GM21723 (cell line): ENCODE data around the gene KRT1.

Source experiments
- ATAC-seq: cut with Tn5 transposase; IDR thresholded peaks from one replicate; pipeline ENCODE4 v1.9.1; 2021; ENCODE audit warnings: mild to moderate bottlenecking, moderate library complexity; ENCODE audit not compliant: unreplicated experiment

The KRT1 gene

GRCh38 chr12:52662918-52663229, 17.3 kb downstream of the KRT1 start:
- no peak for ATAC-seq

DNA sequence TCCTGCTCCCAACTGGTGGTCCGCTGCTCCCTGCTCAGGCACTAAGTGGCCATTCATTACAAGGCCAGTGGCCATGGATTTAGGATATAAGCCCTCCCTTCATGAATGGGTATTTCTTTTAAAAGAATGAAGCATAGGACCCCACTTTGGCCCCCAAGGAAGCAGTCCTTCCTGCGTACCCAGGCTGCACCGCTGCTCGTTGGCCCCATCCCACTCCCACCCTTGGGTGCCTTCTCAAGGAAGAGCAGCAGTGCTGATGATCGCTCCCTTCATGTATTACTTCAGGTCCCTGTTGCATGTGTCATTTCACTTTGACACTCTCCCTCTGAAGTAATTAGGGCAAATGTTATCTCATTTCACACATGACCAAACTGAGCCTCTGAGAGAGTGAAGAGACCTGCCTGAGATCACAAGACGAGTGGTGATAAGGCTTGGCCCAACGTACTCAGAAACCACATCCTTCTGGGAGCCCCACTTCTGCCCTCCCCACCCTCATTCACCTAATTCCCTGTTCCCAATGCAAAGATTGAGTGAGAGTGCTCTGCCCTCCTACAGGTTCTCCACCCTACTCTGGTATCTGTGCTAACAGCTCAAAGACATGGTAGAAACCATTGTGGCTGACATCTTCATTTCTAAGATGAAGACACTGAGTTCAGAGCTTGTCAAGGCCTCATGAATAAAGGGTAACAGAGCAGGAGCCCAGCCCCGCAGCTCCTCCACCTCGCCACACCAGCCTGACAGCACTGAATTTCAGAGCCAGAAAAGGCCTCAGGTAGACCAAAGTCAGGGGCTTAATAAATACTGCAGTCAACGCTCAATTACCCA, 17.9 kb downstream of the KRT1 start:
- no peak for ATAC-seq

DNA sequence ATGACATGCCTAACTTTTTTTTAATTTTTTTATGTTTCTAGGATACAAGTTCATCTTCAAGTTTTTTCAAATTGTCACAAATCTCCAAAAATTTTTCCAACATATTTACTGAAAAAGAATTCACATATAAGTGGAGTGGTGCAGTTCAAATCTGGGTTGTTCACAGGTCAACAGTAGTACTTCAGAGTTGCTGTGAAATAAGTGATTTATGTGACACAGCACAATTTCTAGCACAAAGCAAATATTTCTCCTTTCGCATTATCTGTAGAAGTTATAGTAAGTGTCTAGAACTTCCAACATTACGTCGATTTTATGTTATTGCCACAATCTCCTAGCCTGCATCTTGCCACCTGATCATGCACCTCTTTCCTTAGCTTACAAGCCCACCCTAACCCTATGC, 18.5 kb downstream of the KRT1 start:
- ATAC-seq, result no peak

- ATAC-seq, result no peak
These were observed 19.2 kb downstream of the KRT1 start for GRCh38 chr12:52660934-52661499.

- ATAC-seq, result no peak
These were observed 20.3 kb downstream of the KRT1 start for GRCh38 chr12:52659951-52660350.

DNA sequence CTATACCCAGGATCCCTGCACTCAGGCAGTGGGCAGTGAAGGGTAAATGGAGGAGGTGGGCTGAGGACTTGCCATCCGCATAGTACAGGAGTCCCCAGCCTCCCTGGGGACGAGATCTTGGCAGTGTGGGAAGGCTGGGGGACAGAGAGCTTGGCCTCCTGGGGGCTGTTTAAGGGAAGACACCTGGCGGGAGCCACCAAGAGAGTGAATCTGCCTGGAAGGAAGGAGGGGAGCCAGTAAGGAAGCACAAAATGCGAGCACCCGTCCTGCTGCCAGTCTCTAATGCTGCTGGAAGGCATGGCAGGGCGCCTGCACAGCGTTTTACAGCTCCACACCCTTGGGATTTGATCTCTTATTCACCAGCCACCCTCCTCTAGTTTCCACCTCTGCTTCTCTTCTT, 20.8 kb downstream of the KRT1 start:
- no peak for ATAC-seq

DNA sequence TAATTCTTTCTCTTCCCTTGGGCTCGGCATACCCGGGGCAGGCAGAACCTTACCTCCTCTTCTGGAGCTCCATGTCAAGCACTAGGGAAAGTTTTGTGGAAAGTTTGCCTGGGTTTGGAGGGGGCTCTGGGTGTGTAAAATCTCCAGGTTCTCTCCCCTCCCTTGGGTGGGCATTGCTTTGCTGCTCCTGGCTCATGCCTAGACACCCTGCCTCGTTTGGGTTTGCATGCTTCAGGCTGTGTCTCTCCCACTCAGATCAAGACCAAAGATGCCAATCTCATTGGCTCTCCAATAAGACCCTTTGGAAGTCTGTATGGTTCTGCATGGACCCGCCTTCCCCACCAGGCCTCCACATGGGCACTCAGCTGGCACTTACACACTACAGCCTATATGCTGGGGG, 22.0 kb downstream of the KRT1 start:
- ATAC-seq, result no peak

DNA sequence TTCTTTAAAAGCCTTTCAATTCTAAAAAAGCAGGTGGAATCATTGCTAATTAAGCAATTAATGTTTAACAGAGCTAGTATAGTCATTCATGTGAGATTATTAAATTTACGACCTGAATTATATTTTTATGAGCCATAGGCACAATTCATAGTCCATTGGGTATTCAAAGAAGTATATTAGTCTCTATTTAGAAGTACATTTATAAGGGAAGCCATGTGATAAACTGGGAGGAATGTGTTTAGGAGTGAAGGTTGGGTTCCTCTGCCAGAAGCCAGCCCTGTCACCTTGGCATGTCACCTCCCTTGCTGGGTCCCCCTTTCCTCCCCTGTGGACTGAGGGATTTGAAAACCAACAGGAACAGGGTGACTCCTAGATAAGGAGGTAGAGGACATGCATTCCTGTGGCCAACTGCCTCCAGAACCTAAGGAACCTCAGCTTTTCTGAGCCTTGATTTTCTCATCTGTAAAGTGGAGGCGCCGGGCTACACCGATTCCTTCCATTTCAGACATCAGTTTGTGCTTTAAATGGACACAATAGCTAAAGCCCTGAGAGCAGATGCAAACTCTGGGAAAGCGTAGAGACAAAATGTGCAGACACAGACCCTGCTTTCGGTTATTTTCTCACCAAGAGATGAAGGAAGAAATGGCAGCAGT, 22.8 kb downstream of the KRT1 start:
- ATAC-seq, result no peak

DNA sequence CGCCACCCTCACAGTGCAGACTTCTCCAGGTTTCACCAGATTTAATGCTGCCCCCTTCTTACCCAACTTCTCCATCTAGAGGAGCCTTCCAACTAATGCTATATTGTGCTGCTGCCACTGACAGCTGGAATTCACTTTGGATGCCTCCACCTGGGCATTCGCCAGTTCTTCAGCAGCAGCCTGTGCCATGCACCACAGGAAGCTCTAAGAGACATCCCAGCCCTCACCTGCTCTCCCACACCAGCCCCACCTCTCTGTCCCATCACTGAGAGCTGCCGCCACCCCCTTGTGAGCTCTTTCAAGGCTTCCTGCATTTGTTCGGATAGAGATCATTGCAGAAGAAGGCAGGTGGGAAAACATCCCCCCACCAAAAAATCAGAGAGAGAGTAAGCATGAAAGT, 23.6 kb downstream of the KRT1 start:
- ATAC-seq, result no peak

- no peak for ATAC-seq
These were observed 24.5 kb downstream of the KRT1 start for GRCh38 chr12:52655720-52656124.

GRCh38 chr12:52655251-52655650, 25.0 kb downstream of the KRT1 start:
- no peak for ATAC-seq

GRCh38 chr12:52651726-52652261, 28.4 kb downstream of the KRT1 start, which contains the start of gene KRT2:
Gene KRT2, minus strand, starts transcription at chr12:52652211. Its CDS starts 69 bp downstream, at chr12:52652142.
- ATAC-seq, result no peak

DNA sequence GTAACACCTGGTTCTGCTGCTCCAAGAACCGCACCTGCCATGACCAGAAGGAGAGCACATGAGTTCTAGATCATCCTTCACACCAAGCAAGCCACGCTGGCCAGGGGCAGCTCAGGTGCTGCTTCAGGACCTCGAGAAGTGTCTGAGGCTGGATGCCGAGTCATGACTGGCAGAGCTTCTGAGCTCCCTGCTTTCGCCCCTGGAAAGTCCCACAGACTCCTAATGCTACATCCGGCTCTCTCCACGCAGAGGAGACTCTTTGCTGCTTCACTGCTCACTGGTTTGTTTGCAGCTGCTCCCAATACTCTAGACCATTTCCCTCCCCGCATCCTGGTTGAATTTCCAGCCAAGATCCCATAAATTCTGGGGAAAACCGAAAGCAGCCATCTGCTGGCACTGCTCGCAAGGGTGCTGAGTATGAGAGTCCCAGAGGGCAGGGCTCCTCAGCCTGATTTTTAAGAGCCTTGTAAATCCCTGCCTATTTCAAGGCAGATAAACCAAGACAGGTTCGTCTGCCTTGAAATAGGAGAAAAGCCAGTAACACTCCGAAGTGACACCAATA, 29.6 kb downstream of the KRT1 start:
- ATAC-seq, result no peak

DNA sequence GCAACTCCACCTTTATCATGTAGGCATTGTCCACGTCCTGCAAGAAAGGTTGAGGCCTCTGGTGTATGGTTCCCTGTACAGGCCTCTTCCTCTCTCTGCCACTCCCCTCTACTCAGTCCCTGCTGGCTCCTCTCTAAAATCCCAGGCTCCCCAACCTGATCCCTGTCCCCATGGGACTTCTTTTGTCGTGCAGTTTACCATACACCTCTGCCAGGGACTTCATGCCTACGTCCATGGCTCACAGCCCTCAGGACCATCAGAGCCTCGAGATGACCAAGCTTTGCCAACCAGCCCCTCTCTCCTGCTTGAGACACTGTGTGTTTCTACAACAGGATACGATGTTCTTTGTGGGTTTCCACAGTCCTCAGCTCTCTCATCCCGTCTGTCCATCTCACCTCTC, 31.1 kb downstream of the KRT1 start:
- no peak for ATAC-seq

DNA sequence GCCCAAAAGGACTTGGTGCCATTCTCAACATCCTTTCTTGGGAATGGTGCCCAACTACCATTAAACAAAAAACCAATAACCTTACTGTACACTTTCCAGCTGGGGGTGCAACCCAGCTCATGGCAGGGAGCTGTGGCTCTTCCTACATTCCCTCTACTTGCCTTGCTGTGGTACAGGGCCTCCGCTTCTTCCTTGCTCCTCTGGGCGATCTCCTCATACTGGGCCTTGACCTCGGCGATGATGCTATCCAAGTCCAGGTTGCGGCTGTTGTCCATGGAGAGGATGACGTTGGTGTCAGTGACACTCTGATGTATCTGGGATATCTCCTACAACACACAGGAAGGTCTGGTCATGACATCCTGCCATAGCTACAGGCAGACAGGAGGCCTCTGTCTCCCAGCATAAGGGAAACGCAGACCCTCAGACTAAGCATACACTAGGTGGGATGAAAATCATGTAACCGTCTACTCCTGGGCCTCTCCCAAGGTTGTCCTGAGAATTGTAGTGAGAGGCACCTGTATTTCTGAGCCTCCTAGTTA, 32.1 kb downstream of the KRT1 start:
- no peak for ATAC-seq

GRCh38 chr12:52647601-52648000, 32.6 kb downstream of the KRT1 start:
- ATAC-seq, result no peak

DNA sequence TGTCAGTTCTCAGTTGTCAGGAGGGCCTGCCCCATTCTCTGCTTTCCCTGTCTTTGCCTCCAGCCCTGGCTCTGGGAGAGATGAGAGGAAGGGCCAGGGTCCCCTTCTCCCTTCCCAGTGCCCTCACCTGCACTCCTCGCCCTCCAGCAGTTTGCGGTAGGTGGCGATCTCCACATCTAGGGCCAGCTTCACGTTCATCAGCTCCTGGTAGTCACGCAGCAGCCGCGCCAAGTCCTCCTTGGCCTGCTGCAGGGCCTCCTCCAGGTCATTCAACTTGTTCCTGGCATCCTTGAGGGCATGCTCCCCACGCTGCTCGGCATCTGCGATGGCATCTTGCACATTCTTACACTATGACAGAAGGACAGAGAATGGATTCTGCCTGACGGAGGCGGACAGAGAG, 33.6 kb downstream of the KRT1 start:
- no peak for ATAC-seq

GRCh38 chr12:52645982-52646381, 34.2 kb downstream of the KRT1 start:
- no peak for ATAC-seq

DNA sequence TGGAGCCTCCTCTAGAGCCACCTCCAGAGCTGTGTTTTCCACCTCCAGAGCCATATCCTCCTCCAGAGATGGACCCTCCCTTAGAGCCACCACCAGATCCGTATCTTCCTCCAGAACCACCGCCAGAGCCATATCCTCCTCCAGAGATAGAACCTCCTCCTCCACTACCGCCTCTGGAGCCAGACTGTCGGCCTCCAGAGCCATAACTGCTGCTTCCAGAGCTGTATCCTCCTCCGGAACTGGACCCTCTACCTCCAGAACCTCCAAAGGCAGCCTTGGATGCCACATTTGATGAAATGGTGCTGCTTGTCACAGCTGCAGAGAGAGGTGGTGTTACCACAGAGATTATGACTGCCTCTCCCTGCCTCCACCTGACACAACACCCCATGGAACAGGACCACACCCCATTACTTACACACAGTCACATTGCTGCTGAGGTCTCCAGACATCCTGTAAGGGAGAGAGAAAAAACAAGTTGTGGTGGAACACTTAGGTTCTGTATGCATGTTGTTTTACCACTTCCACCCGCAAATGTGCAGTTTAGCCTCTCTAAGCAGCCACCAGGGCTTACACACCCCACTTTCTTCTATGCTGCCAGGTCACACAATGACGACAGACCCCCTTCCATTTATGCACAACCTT, 35.0 kb downstream of the KRT1 start:
- no peak for ATAC-seq

- no peak for ATAC-seq
These were observed 36.2 kb downstream of the KRT1 start for GRCh38 chr12:52644078-52644415.
